Measurements from ENCODE around the gene DEFB112. TPM values are rescaled to one million over a fixed set of nuclear protein-coding genes. Genes with fewer than 3 reads are reported as not detected.

The DEFB112 gene
- total RNA-seq, 1 experiment from 2014 or later = not detected

- TF ChIP-seq AR (CRISPR knock-in tag; IDR thresholded peaks at IDR 0.05) (no peak), ZNF263 (CRISPR knock-in tag; IDR thresholded peaks at IDR 0.05; ENCODE audit: low read depth) (no peak), SMAD3 (CRISPR knock-in tag; IDR thresholded peaks at IDR 0.05; ENCODE audit: borderline replicate concordance) (no peak)
These were observed 27.8 kb downstream of the DEFB112 start, which contains the start of gene DEFB110 (continued) for GRCh38 chr6:50021894-50022293.

GRCh38 chr6:50007819-50008218 is 41.9 kb downstream of the DEFB112 start:
- POLR2A ChIA-PET = no interaction called here
- Mint-ChIP-seq H3K4me3 (no peak overlapping the region), H3K4me1 (peaks cover 8% of the 10 kb centered on the region), H3K36me3 (no peaks in the 10 kb centered on the region), H3K27ac (no peak overlapping the region; the same call in 1 of the 2 replicates), H3K27me3 (ENCODE audit: low read depth) (no peaks in the 10 kb centered on the region), H3K9me3 (no peaks in the 10 kb centered on the region)
- no peak for ATAC-seq
- TF ChIP-seq ERG (CRISPR knock-in tag; IDR thresholded peaks at IDR 0.05) (no peak), RELA (CRISPR knock-in tag; IDR thresholded peaks at IDR 0.05; ENCODE audit: borderline replicate concordance) (no peak)
- no peak for DNase-seq (ENCODE audit: low spot score)
- CTCF ChIA-PET = interaction anchor here (2.1 kb wide), 1 partner anchor 23 kb away, joined by 5 read pairs; no protein-coding TSS in a partner anchor

- ChIA-PET POLR2A (no interaction called here), CTCF (no interaction called here)
- H3K9me3 Mint-ChIP-seq = no peaks in the 10 kb centered on the region
These were observed 46.6 kb downstream of the DEFB112 start for GRCh38 chr6:50003139-50003538.

GRCh38 chr6:49995278-49995677 is 54.5 kb downstream of the DEFB112 start:
- DNase-seq (ENCODE audit: low spot score) = no peak
- Mint-ChIP-seq H3K36me3 (no peaks in the 10 kb centered on the region), H3K27ac (no peak overlapping the region), H3K4me3 (no peak overlapping the region), H3K9me3 (peaks cover 4% of the 10 kb centered on the region; the same call in 1 of the 2 replicates), H3K4me1 (no peaks in the 10 kb centered on the region), H3K27me3 (ENCODE audit: low read depth) (no peaks in the 10 kb centered on the region)
- ChIA-PET CTCF (no interaction called here), POLR2A (no interaction called here)
- no peak for ATAC-seq
- TF ChIP-seq NFYB (CRISPR knock-in tag; conservative IDR thresholded peaks at IDR 0.05; ENCODE audit: low read depth) (no peak), ESRRA (CRISPR knock-in tag; IDR thresholded peaks at IDR 0.05; ENCODE audit: borderline replicate concordance) (no peak), PRDM15 (CRISPR knock-in tag; IDR thresholded peaks at IDR 0.05) (no peak), TCF7 (CRISPR knock-in tag; IDR thresholded peaks at IDR 0.05; ENCODE audit: low read depth) (no peak), E2F4 (CRISPR knock-in tag; IDR thresholded peaks at IDR 0.05; ENCODE audit: borderline replicate concordance, low read depth) (no peak), ATF1 (CRISPR knock-in tag; IDR thresholded peaks at IDR 0.05) (no peak), PREB (CRISPR knock-in tag; IDR thresholded peaks at IDR 0.05; ENCODE audit: borderline replicate concordance) (no peak), ZNF138 (CRISPR knock-in tag; conservative IDR thresholded peaks at IDR 0.05) (no peak), MYBL2 (CRISPR knock-in tag; IDR thresholded peaks at IDR 0.05) (no peak)

More at GRCh38 chr6:50003139-50003538, 46.6 kb downstream of the DEFB112 start:
- no peaks in the 10 kb centered on the region for H3K27me3 Mint-ChIP-seq (ENCODE audit: low read depth)
- no peak for ATAC-seq
- no peak overlapping the region for H3K4me3 Mint-ChIP-seq
- H3K27ac Mint-ChIP-seq = no peak overlapping the region
- no peaks in the 10 kb centered on the region for H3K36me3 Mint-ChIP-seq
- H3K4me1 Mint-ChIP-seq = peaks cover 6% of the 10 kb centered on the region
- TF ChIP-seq IRF1 (CRISPR knock-in tag; IDR thresholded peaks at IDR 0.05) (no peak), NR3C1 (CRISPR knock-in tag; conservative IDR thresholded peaks at IDR 0.05; ENCODE audit: low read depth) (no peak), SMAD4 (CRISPR knock-in tag; IDR thresholded peaks at IDR 0.05) (no peak)
- DNase-seq (ENCODE audit: low spot score) = no peak
